ENCODE results near the gene DAG1. TPM values are rescaled to one million over a fixed set of nuclear protein-coding genes. Genes with fewer than 3 reads are reported as not detected.
A peak's percentile ranks its signal among the peaks of the same experiment; 100 is the strongest.

The DAG1 gene
- polyA plus RNA-seq, 2 of the 4 experiments (the other 2 are of a cell fraction) = 46.6 to 59.6 TPM

GRCh38 chr3:49497606-49498005 is 27.5 kb downstream of the DAG1 start:
- ATAC-seq (no peak), DNase-seq (ENCODE audit: low read depth in 1 of 2, low spot score in 1 of 2) (no peak), FAIRE-seq (no peak)
- Histone ChIP-seq H3K27ac (peak overlapping the region; percentile 78 to 83), H3K4me3 (no peak overlapping the region), H3K4me2 (peak overlapping the region; percentile 49), H3K4me1 (peaks cover 47% of the 10 kb centered on the region), H3K9me3 (no peaks in the 10 kb centered on the region)
- ChIA-PET POLR2A (no interaction called here), CTCF (interaction anchor here (1.7 kb wide), 1 partner anchor 43 kb away, joined by 3 read pairs; no protein-coding TSS in a partner anchor)
- 87% methylated on average over 4 of the region's 4 CpGs for WGBS (ENCODE audit: missing lambda C conversion rate)
- TF ChIP-seq CTCF (IDR thresholded peaks at IDR 0.05) (no peak), EP300 (IDR thresholded peaks at IDR 0.05) (no peak), POLR2A (IDR thresholded peaks at IDR 0.05; ENCODE audit: low read length) (no peak), RCOR1 (IDR thresholded peaks at IDR 0.05; ENCODE audit: low read depth, low read length) (no peak), ELK1 (IDR thresholded peaks at IDR 0.05; ENCODE audit: low read depth, low read length) (no peak), NPAS2 (CRISPR knock-in tag; IDR thresholded peaks at IDR 0.05; ENCODE audit: borderline replicate concordance) (no peak), CEBPB (IDR thresholded peaks at IDR 0.05) (no peak), MAZ (IDR thresholded peaks at IDR 0.05; ENCODE audit: borderline replicate concordance, low read depth, low read length) (no peak), JUN (IDR thresholded peaks at IDR 0.05) (no peak), USF2 (IDR thresholded peaks at IDR 0.05) (no peak), FOSL2 (IDR thresholded peaks at IDR 0.05) (no peak), FOSL2 (CRISPR knock-in tag; IDR thresholded peaks at IDR 0.05) (no peak), GATA3 (IDR thresholded peaks at IDR 0.05; ENCODE audit: borderline replicate concordance) (no peak)

DNA sequence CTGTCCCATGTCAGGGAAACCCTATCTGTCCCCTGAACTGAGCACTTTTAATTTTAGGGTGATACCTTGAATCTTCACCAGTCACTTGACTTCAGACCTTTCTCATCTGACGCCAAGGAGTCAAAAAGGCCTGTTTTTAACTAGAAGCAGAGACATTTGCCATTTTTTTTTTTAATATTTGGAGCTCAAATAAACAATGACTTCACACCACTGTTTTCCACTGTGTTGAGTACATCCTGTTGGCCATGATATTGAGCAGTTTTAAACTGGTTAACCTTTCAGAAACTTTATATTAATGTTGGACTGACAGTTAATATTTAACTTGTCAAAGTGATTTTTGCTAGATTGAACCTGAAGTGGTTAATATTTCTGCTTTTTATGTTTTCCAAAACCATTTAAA is 28.2 kb downstream of the DAG1 start:
- CTCF ChIA-PET = interaction anchor here (1.1 to 1.7 kb wide), 2 partner anchors 10 to 44 kb away, joined by 3 read pairs; no protein-coding TSS in a partner anchor
- ATAC-seq (no peak), FAIRE-seq (no peak), DNase-seq (ENCODE audit: low read depth in 1 of 2, low spot score in 1 of 2) (no peak)
- TF ChIP-seq RFX5 (IDR thresholded peaks at IDR 0.05) (no peak), CHD4 (IDR thresholded peaks at IDR 0.05; ENCODE audit: borderline replicate concordance) (no peak), TFCP2L1 (CRISPR knock-in tag; IDR thresholded peaks at IDR 0.05) (no peak), BHLHE40 (IDR thresholded peaks at IDR 0.05; ENCODE audit: low read depth, low read length) (no peak), HEYL (CRISPR knock-in tag; IDR thresholded peaks at IDR 0.05) (no peak), JUN (IDR thresholded peaks at IDR 0.05) (no peak), ZNF302 (CRISPR knock-in tag; IDR thresholded peaks at IDR 0.05) (no peak), EHMT2 (IDR thresholded peaks at IDR 0.05; ENCODE audit: low read depth) (no peak), RNF2 (IDR thresholded peaks at IDR 0.05; ENCODE audit: borderline replicate concordance, low read depth) (no peak), FOSB (CRISPR knock-in tag; IDR thresholded peaks at IDR 0.05) (no peak), CBX8 (IDR thresholded peaks at IDR 0.05) (no peak), RARB (CRISPR knock-in tag; IDR thresholded peaks at IDR 0.05) (no peak), RAD21 (conservative IDR thresholded peaks at IDR 0.05 in 1 of 2, IDR thresholded peaks at IDR 0.05 in 1 of 2) (no peak), CEBPB (IDR thresholded peaks at IDR 0.05) (no peak), HOXA7 (CRISPR knock-in tag; IDR thresholded peaks at IDR 0.05) (no peak), HES2 (IDR thresholded peaks at IDR 0.05) (no peak), PBX3 (IDR thresholded peaks at IDR 0.05) (no peak), SREBF2 (IDR thresholded peaks at IDR 0.05) (no peak)
- TF ChIP-seq, protein P1, sequence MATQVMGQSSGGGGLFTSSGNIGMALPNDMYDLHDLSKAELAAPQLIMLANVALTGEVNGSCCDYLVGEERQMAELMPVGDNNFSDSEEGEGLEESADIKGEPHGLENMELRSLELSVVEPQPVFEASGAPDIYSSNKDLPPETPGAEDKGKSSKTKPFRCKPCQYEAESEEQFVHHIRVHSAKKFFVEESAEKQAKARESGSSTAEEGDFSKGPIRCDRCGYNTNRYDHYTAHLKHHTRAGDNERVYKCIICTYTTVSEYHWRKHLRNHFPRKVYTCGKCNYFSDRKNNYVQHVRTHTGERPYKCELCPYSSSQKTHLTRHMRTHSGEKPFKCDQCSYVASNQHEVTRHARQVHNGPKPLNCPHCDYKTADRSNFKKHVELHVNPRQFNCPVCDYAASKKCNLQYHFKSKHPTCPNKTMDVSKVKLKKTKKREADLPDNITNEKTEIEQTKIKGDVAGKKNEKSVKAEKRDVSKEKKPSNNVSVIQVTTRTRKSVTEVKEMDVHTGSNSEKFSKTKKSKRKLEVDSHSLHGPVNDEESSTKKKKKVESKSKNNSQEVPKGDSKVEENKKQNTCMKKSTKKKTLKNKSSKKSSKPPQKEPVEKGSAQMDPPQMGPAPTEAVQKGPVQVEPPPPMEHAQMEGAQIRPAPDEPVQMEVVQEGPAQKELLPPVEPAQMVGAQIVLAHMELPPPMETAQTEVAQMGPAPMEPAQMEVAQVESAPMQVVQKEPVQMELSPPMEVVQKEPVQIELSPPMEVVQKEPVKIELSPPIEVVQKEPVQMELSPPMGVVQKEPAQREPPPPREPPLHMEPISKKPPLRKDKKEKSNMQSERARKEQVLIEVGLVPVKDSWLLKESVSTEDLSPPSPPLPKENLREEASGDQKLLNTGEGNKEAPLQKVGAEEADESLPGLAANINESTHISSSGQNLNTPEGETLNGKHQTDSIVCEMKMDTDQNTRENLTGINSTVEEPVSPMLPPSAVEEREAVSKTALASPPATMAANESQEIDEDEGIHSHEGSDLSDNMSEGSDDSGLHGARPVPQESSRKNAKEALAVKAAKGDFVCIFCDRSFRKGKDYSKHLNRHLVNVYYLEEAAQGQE (IDR thresholded peaks at IDR 0.05) = no peak
- WGBS (ENCODE audit: missing lambda C conversion rate) = 42% methylated on average over 1 of the region's 1 CpG
- POLR2A ChIA-PET = no interaction called here
- H3K27ac ChIP-seq = peak overlapping the region; percentile 78 to 83
- no peaks in the 10 kb centered on the region for H3K9me3 ChIP-seq
- H3K4me3 ChIP-seq = no peak overlapping the region
- H3K4me1 ChIP-seq = peaks cover 47% of the 10 kb centered on the region
- peak overlapping the region; percentile 49 for H3K4me2 ChIP-seq

All from A549 (cell line).